Activated CD4-positive, alpha-beta T cell treated with anti-CD3 and anti-CD28 coated beads, Interleukin-2, amount 10 ng/mL, durations not matched to agents 24 days and 14 days (primary cell): ENCODE results near the gene GNE. TPM values are rescaled to one million over a fixed set of nuclear protein-coding genes. Genes with fewer than 3 reads are reported as not detected.
A peak's percentile ranks its signal among the peaks of the same experiment; 100 is the strongest.

Source experiments
- DNase-seq: peaks from one replicate; pipeline ENCODE4 v3.0.0; 2022
- H3K27ac Mint-ChIP-seq: one replicate; pipeline ENCODE4 v1.8.0; 2022; ENCODE audit warnings: mild to moderate bottlenecking, mixed read lengths
- H3K27me3 Mint-ChIP-seq: one replicate; pipeline ENCODE4 v1.8.0; 2022; ENCODE audit warnings: mixed read lengths
- H3K36me3 Mint-ChIP-seq: one replicate; pipeline ENCODE4 v1.8.0; 2022; ENCODE audit warnings: low read depth, mild to moderate bottlenecking, mixed read lengths
- H3K4me1 Mint-ChIP-seq: one replicate; pipeline ENCODE4 v1.8.0; 2021; ENCODE audit warnings: mixed read lengths
- H3K4me3 Mint-ChIP-seq: one replicate; pipeline ENCODE4 v1.8.0; 2022; ENCODE audit warnings: mild to moderate bottlenecking, moderate library complexity, mixed read lengths
- H3K9me3 Mint-ChIP-seq: one replicate; pipeline ENCODE4 v1.8.0; 2021; ENCODE audit warnings: mixed read lengths
- intact Hi-C: fragments of 100-400 bp; cut with micrococcal nuclease; formaldehyde crosslinking; loops from one replicate; pipeline ENCODE4 v1.15.1; 2023
- total RNA-seq: library from RNA; stranded (reverse); gene quantifications from 2 replicates; pipeline ENCODE4 v1.2.3, GENCODE V29; 2022

GNE gene
- total RNA-seq, 1 donor from 2014 or later, result 22.2 TPM

DNA sequence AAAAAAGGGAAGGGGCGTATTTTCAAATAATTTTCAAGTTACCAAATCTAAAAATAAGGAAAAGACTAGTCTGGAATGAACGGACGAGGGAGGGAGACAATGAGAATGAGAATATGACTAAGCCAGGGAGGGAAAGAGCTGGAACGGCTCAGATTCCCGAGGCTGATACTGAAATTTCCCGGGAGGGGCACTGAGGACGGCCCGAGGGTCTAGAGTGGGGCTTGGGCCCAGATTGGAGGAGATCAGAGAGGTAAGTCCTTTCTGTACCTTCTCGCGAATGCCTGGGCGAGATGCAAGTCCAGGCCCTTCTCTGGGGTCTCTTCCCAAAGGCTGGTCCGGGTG lies 92.5 kb downstream of the GNE start:
- Mint-ChIP-seq H3K9me3 (no peaks in the 10 kb centered on the region), H3K27ac (no peak overlapping the region), H3K27me3 (peaks cover 8% of the 10 kb centered on the region), H3K4me1 (peaks cover 14% of the 10 kb centered on the region), H3K4me3 (peak overlapping the region; percentile 43), H3K36me3 (peaks cover 14% of the 10 kb centered on the region)
- no peak for DNase-seq
- intact Hi-C loops, result loop anchor here (1.0 to 10.0 kb wide), 4 partner anchors 29 to 211 kb away; partner anchors contain the start of genes GLIPR2, OR2S2 and RECK

DNA sequence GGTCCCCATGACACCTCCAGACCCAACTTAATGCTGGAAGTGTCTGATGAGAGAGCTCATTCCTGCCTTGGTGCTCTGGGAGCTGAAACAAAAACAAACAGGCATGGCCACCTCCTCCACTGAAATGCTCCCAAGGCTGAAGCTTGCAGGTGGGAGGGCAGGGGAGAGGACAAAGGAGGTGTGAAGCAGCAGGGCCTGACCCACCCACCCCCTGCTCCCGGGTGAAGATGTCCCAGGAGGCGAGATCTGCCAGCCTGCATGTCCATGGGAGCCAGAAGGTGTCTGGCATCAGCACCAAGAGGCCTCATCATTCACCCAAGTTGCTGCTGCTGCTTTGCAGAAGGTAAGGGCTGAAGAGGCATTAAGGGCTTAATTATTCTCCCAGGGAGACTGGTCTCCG lies 93.3 kb downstream of the GNE start:
- H3K9me3 Mint-ChIP-seq, result no peaks in the 10 kb centered on the region
- DNase-seq, result no peak
- no peak overlapping the region for H3K27ac Mint-ChIP-seq
- H3K27me3 Mint-ChIP-seq, result peaks cover 6% of the 10 kb centered on the region
- intact Hi-C loops, result loop anchor here (5.0 to 10.0 kb wide), 3 partner anchors 38 to 210 kb away; partner anchors contain the start of genes OR2S2 and RECK
- H3K4me1 Mint-ChIP-seq, result peaks cover 14% of the 10 kb centered on the region
- H3K4me3 Mint-ChIP-seq, result peak overlapping the region; percentile 7
- H3K36me3 Mint-ChIP-seq, result peaks cover 18% of the 10 kb centered on the region

Other genes with a start within 250 kb of the GNE start
- gene RECK, start 221.5 kb downstream of the GNE start, total RNA-seq, result 3.9 and 4.3 TPM in 2 replicates
- gene GLIPR2, start 121.7 kb downstream of the GNE start, total RNA-seq, result 25.5 and 25.7 TPM in 2 replicates
- not detected in 2 replicates for gene CCIN, start 89.1 kb downstream of the GNE start, total RNA-seq
- 173 and 177 TPM in 2 replicates for gene CLTA, start 67.5 kb downstream of the GNE start, total RNA-seq
- gene RNF38, start 141.8 kb upstream of the GNE start, total RNA-seq, result 29.6 and 32.1 TPM in 2 replicates